AML-193 (cell line): ENCODE data around the gene RORB.

Source experiments
- DNase-seq, 2 experiments: peaks; one replicate each; lab custom pipeline; 2025; lab: John Stamatoyannopoulos, UW

The RORB gene

DNA sequence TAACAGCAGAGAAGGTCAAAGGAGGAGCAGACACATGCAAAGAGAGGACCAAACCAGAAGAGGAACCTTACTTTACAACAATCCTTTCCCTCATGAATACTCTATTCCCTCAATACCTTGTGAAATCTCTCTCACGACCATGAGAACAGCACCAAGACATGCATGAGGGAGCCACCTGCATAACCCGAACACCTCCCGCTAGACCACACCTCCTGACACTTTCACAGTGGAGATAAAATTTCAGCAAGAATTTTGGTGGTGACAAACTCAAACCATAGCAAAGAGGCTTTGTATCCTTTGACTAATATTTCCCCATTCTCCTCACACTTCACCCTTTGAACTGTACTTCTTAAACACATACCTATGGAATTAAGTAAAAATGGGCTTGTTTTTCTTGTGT is 101.7 kb downstream of the RORB start:
- DNase-seq, result no peak

DNA sequence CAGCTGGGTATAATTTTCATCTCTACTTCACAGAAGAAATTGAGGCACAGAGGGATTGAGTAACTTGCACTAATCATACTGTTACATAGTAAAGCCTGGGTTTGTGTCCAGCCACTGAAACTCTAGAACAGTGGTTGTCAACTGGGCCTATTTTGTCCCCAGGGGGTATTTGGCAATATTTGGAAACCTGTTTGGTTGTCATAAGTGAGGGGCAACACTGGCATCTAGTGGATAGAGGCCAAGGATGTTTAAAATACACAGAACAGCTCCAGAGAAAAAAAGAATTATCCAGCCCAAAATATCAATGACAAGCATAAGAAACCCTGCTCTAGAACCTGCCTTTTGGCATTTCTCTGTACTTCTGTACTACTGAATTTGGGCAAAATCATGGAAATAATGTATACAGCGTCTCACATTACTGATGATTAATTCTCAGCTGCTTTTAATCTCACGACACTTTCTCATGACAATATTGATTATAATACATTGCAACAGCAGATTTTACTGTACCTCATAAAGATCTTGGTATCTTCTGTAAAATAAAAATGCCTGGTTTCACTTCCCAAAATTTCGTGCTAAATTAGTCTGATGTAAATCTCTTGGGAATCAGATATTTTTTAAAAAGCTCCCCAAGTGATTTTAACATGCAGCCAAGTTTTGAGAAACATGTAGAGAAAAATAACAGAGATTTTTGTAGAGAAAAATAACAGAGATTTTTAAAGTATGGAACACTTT is 112.7 kb downstream of the RORB start:
- DNase-seq, result no peak

DNA sequence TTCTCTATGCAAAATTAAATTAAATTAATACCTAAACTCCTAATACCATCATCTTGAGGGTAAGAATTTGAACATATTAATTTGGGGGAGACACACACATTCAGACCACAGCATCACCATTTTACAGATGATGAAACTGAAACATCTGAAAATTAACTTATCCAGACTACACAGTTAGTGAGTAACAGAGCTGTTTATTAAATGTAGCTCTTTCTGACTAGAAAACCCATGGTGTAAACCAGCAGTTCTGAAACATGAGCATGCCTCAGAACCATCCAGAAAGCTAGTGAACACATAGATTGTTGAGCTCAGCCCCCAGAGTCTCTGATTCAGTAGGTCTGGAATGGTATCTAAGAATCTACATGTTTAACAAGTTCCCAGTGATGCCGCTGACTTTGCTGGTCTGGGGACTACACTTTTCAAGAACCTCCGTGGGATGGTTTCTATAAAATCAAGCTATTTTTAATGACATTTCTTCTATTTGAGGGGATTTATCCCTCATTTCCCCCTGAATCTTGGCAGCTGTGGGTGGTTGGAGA is 113.5 kb downstream of the RORB start:
- DNase-seq, result no peak

DNA sequence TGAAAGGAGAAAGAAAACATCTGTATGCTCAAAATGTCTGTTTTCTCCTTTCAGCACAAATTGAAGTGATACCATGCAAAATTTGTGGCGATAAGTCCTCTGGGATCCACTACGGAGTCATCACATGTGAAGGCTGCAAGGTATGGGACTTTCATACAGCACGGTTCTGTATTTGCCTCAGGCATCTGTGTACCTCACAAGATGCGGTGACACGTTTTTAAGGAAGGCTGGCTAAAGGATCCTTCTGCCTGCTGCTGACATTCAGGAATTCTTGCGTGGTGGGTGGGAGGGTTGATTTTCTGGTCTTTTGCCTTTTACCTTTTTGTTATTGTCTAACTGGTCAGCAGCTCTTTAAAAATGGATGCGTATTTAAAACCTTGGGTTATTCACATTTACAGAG is 133.1 kb downstream of the RORB start:
- DNase-seq, result no peak

DNA sequence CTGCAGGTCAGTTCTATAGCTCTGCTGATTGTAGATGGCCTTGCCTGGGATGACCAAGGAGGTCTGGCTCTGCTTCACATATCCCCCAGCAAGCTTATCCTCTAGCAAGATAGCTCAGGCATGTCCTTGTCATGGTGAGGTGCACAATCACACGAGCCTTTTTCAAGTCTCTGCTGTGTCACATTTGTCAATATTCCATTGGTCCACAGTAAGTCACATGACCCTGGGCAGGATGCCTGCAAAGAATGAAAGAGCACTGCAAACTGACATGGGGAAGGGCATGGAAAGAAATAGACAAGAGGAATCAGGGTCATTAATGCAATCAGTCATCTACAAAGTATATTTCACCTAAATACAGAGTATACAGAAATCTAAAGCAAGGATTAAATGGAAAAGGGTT is 142.0 kb downstream of the RORB start:
- no peak for DNase-seq

DNA sequence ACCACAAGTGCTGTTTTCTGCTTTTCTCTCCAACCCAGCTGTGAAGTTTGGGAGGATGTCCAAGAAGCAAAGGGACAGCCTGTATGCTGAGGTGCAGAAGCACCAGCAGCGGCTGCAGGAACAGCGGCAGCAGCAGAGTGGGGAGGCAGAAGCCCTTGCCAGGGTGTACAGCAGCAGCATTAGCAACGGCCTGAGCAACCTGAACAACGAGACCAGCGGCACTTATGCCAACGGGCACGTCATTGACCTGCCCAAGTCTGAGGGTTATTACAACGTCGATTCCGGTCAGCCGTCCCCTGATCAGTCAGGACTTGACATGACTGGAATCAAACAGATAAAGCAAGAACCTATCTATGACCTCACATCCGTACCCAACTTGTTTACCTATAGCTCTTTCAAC is 145.2 kb downstream of the RORB start:
- no peak for DNase-seq

DNA sequence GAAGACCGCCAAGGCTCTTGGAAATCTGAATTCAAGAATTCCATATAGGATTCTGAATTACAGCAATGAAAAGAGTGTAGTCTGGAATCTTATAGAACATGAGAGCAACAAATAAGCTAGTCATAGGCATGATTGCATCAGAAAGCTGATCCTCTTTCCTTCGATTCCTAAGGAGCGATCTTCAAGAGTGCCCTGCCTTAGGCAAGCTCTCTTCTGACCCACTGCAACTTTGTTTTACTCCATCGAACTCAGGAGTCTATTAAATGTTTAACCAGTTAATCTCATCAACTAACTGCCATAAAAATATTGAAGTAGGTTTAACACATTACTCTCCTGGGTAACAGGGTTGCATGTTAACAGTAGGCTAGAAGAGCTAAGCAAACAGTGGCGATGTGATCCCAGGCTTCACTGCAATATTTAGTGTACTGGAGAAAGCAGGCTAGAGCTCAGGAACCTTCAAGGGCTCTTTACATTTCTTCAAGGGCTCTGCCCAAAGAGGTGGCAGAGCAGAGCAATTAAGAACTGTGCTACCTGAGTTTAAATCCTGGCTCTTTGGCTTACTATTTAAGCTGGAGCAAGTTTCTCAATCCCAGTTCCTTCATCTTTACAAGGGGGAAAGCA is 146.3 kb downstream of the RORB start:
- DNase-seq, result no peak

DNA sequence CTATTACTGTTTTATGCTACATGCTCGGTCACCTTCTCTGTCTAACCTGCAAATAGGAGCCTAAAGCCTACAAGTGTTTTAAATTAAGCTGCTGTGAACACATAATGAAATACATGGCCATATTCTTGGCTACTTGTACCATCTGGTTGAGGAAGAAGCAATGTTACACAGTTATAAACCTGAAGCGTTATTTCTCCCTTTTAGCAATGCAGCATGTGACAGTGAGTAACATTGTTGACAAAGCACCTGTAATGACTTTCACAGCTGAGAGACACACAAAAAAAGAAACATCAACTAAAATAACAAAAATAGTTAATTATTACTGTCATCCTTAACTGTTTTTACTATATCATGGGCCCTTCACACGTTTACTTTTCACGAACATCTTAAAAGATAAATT is 146.9 kb downstream of the RORB start:
- DNase-seq, result no peak

DNA sequence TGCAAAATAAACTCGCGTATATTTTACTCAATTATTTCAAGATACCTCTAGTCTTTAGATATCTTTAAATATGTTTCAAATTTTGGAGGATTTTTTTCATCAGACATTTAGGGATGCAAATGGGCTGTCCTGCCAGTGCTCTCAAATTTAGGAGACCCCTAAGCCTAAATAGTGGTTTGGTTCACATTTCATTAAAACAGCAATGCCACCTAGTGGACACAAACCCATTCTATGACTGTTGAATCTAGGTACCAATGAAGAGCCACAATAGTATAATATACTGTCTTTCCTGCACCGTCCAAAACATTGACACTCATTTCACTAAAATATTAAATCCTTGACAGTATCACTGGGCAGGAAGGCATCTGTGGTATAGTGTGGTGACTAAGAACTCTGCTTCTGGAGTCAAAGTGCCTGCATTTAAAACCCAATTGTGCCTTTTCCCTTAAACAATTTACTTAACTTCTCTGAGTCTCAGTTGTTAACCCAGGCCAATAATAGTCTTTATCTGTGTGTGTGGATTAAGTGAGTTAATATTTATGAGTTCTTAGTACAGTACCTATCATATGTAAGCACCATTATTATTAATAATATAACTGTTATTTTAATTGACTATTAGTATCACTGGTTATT is 148.0 kb downstream of the RORB start:
- DNase-seq, result peak in 1 of 2 experiments; percentile 26

DNA sequence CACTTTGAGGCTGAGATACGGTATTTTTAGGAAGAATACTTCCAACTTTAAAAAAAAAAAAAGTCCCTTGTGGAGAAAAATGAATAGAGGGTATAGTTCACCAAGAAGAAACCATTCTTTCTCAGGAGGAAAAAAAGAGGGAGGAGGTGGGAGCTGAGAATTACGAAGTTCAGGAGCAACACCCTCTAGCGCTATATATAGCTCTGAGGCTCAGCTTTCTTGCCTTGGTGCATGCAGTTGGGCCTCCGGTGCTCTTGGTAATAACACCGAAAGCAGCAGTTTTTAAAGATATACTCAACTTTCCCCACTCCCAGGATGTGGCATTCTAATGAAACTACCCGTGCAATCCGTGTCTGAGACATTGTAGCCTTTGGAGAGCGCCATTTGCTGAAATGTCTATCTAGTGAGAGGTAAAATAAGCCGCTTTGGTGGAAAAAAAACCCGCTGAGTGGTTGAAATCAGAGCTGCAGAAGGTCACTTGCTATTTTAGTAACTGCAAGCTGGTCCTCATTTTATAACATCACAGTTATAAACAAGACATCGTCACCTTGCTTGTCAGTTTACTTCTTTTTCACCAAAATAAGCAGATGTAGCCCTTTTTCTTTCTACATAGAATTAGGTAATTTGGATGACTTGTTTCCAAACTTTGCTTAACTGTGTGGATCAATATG is 156.4 kb downstream of the RORB start:
- DNase-seq, result no peak

DNA sequence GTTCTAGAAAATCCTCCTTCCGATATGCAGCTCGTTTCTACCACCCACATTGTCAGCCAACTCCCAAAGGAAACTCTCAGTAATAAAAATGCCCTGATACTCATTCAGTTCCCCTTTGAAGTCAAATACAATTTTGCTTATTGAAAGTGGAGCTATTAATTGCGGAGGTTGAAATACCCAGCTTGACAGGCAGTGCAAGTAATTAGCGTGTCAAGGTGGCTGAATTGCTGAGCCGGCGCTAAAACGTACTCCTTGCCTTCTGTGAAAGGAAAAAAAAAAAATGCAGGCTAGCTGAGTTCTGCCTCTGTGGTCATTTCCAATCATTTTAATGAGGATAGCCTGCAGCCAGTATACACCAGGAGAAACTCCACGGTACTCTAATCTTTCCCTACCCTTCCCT is 165.5 kb downstream of the RORB start:
- no peak for DNase-seq

DNA sequence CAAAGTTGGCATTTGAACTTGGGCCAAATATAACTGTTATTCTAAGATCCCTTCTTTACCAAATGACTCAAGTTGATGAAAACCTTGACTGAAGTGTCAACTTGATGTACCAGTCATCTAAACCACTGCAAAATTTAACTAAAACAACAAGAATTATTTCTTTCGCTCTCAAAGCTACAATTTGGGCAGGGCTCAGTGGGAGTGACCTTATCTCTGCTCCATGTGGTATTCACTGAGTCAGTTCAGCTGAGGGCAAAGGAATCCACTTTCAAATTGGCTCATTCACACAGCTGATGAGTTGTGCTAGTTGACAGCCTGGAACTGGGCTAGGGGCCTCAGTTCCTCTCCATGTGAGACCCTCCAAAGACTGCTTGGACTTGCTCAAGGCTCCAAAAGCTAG is 166.3 kb downstream of the RORB start:
- DNase-seq, result no peak

DNA sequence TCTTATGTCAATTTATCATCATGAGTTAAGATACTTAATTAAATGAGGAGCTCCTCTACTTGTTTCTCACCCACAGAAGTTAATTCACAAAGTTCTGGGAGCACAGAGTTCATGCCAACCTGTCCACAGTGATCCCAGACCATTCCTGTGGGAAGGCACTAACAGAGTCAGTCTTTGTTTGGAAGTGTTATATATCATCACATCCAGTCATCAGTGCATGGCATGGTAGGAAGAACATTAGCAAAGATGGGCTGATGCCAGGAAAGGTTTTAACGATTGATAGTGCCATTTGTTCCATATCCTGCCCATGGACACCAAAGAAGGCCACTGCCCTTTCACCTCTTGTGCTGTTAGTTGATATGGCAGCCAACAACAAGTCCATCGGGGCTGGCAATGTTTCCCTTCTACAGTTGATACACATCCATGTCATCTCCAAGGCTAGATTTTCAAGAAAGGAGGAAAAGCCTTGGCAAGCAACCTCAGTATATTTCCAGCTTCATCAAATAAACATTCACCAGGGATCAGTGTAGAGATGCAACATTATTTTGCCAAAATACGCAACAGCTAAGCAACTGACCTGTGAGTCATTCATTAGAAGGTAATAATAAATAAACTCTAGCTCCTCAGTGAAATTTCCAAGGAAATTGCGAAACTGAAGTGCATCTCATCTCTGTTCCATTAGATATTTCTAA is 169.6 kb downstream of the RORB start:
- no peak for DNase-seq

DNA sequence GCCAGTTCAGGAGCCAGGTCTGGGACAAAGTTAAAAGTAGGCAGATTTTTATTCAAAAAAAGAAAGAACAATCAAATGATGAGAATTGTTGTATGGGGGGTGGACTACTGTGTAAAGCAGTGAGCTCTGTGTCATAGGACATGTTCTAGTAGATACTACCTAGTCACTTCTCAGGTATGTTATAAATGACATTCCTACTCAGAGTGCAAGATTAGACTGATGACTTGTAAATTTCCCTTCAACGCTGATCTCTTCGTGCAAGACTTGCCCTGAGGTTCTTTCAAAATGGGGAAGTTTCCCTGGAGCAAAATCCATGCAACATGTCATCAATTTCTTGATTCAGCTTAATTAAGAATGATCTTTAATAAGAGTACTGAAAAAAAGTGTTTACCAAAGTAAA is 175.1 kb downstream of the RORB start:
- DNase-seq, result no peak

DNA sequence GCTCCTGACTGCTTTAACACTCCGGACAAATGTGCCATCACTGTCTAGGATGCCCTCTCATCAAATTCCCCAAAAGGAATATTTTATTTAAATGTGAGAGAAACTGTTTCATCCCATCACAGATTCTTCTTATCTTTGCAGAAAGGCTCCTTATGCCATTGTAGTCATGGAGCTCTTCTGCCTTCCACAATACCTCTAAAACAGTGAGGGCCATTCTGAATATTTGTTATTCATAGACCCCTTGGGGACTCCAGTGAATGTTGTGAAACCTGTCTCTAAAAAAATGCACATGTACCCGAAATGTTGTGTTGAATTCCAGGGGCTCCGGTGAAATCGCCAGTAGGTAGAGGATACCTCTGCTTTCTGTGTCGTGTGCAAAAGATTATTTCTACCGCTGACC is 176.9 kb downstream of the RORB start:
- DNase-seq, result no peak

DNA sequence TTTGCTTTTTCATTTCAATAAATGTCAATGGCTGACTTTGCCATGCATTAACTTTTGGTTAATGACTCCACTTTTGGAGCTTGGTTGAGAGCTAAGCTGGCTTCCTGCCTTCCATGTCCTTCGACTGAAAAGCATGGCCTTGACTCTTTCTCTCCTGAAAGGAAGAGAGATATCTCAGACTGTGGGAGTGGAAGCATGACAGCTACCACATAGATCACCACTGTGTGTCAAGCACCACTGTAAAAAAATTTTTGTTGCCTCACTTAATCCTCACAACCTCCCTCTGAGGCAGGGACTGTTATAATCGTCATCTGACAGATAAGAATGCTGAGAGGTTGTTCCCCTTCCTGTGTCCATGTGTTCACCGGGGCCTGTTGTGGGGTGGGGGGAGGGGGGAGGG is 184.8 kb downstream of the RORB start:
- DNase-seq, result no peak

DNA sequence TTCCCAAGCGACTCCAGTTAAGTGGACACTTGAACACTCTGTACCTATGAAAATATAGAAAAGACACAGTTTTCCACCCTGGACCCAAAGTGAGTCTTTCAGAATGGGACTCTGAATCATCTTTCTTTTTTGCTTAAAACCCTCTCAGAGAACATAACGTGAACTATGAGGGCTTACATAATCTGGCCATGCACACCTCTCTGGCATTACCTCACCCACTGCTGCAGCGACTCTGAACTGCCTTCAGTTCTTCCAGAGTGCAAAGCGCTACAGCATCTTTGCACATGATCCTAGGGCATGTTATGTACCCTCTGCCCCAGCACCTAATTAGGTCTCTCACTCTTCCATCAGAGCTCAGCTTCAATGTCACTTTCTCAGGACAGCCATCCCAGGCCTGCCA is 186.2 kb downstream of the RORB start:
- DNase-seq, result no peak

DNA sequence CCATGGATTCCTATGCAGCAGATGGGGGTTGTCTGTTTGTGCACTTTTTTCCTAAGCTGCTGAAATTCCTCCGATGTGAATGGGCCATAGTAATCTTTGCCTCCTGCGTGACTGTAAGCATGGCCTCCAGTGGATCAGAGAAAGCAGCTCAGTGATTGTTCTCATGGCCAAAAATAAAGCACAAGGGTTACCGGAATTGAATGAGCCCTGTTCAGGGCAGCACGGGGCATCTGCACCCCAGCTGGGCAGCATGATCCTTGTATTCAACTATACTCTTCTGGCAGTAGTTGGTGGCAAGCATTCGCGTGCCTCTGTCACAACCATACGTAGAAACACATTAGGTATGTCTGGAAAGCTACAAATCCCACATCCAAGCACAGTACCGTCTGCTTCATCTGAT is 193.9 kb downstream of the RORB start:
- no peak for DNase-seq

DNA sequence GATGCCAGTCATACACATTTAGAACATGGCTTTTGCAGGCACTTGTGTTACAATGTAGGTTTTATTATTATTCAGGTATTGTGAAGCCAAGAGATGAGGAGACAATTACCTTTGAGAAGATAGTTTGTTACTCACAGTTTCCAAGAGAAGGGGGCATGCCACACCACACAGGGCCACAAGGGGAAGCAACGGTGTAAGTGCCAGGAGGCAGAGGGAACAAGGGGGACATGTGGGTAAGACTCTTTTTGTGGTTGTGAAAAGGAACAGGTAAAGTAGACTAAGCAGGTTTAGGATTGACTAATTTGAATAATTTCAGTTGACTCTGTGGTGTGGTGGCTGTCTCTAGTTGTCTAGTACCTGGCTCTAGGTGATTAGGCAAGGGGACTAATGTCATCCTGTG is 199.4 kb downstream of the RORB start:
- no peak for DNase-seq

DNA sequence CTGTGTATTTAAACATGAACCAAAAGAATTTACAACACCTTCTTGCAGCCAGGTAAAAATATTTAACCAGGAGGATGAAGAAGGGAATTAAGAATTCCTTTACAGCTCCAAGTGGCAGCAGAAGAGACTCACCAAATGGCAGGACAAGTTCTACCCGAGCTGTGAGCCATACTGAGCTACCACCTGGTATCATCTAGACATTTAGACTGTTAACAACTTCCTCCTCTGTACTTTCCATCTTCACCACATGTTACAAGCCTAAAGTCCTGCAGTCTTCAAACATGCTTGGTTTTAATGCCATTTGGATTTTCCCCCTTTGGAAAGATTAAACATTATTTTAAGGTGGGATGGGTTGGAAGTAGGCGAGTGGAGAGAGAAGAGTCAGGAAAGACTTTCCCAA is 200.4 kb downstream of the RORB start:
- DNase-seq, result no peak

DNA sequence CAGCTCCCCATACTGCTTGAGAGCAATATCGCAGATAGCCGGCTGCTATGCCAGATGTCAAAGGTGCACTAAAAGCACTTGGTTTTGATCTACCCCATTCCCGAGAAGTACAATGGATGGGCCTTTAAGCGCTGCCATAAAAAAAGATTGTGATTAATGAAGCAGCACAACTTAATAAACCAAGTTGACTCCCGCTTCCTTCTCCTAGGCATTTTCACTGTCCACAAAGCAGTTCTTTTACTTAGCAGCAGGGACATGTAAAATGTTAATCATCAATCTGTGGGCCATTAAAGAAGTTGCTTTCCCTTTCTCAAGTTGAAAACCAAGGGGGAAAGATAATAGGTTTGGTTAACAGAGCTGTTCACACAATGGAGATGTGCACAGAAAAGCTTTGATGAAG is 214.2 kb downstream of the RORB start:
- no peak for DNase-seq

DNA sequence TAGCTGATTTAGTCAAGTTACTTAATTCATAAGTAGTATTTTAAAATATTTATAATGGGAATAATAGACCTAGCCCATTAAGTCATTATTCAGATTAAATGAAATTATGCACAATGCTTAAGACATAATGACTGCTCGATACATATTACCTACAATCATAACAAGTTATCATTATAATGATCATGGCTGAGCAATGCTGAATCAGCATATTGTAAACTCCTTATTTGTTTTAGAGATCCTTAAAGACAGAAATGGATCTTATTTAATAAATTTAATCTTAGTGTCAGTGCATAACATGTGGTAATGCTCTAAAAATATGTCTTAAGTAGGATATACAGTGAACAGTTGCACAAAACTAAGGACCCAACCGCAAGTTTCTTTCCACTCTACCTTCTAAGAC is 221.6 kb downstream of the RORB start:
- no peak for DNase-seq
